Astrocyte of the spinal cord (primary cell): ENCODE data around the gene ARID3C.

ENCODE experiments used
- DNase-seq: peaks from one replicate; pipeline ENCODE4 v3.0.0; 2011; ENCODE audit warnings: low read depth, low spot score
- H3K4me3 ChIP-seq: 2 replicates; pipeline ENCODE4 v1.5.1; 2011; ENCODE audit warnings: low read depth, mild to moderate bottlenecking, low read length, moderate library complexity
- in situ Hi-C: cut with HindIII; loops from 2 replicates; pipeline ENCODE4 v1.10.0; 2017; ENCODE audit warnings: low sequenced_read_pairs
- TF ChIP-seq, protein P1 (sequence below): IDR thresholded peaks from 2 replicates; pipeline ENCODE4 v1.5.1; 2012; ENCODE audit warnings: low read depth, mild to moderate bottlenecking, low read length, inconsistent platforms

The ARID3C gene

GRCh38 chr9:34573599-34574325 lies 55.1 kb downstream of the ARID3C start:
- TF ChIP-seq, protein P1, sequence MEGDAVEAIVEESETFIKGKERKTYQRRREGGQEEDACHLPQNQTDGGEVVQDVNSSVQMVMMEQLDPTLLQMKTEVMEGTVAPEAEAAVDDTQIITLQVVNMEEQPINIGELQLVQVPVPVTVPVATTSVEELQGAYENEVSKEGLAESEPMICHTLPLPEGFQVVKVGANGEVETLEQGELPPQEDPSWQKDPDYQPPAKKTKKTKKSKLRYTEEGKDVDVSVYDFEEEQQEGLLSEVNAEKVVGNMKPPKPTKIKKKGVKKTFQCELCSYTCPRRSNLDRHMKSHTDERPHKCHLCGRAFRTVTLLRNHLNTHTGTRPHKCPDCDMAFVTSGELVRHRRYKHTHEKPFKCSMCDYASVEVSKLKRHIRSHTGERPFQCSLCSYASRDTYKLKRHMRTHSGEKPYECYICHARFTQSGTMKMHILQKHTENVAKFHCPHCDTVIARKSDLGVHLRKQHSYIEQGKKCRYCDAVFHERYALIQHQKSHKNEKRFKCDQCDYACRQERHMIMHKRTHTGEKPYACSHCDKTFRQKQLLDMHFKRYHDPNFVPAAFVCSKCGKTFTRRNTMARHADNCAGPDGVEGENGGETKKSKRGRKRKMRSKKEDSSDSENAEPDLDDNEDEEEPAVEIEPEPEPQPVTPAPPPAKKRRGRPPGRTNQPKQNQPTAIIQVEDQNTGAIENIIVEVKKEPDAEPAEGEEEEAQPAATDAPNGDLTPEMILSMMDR: no peak
- no peak for DNase-seq
- no peak overlapping the region for H3K4me3 ChIP-seq
- in situ Hi-C loops: loop anchor here (10.0 kb wide), 1 partner anchor 69 kb away; no protein-coding TSS in a partner anchor

- DNase-seq: no peak
- H3K4me3 ChIP-seq: no peak overlapping the region
- in situ Hi-C loops: loop anchor here (10.0 kb wide), 1 partner anchor 68 kb away; no protein-coding TSS in a partner anchor
- TF ChIP-seq, protein P1: no peak
Measured at GRCh38 chr9:34572628-34573027, 56.2 kb downstream of the ARID3C start.

DNA sequence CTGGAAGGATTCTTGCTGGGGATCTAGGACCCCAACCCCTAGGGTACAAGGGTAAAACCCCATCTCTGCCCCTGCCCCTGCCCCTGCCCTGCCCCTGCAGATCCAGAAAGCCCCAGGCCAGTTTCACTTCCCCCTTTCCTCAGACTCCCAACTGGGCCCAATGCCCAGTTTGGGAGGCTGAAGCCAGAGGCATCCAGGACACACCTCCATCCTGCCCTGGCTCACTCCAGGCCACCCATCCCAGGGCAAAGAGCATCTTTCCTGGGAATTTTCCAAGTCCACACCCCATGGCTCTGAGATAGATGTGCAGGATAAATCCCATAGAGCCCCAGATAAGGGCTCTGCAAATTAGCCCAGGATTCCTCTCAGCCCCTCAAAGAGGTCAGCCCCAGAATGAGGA lies 56.8 kb downstream of the ARID3C start:
- TF ChIP-seq, protein P1: no peak
- no peak for DNase-seq

GRCh38 chr9:34571481-34571810 lies 57.4 kb downstream of the ARID3C start:
- in situ Hi-C loops: loop anchor here (10.0 kb wide), 1 partner anchor 67 kb away; no protein-coding TSS in a partner anchor
- TF ChIP-seq, protein P1: no peak

More for the DNA sequence above, 56.8 kb downstream of the ARID3C start:
- in situ Hi-C loops: loop anchor here (10.0 kb wide), 1 partner anchor 67 kb away; no protein-coding TSS in a partner anchor
- no peak overlapping the region for H3K4me3 ChIP-seq

More at GRCh38 chr9:34571481-34571810, 57.4 kb downstream of the ARID3C start:
- H3K4me3 ChIP-seq: no peak overlapping the region
- no peak for DNase-seq
